GM13977 (cell line): ENCODE data around the gene PRPS2.

Source experiments
- DNase-seq: peaks from one replicate; pipeline ENCODE4 v3.0.0; 2012; ENCODE audit warnings: low spot score
- in situ Hi-C: fragments of 300-500 bp; cut with MboI; formaldehyde crosslinking; loops from one replicate; pipeline ENCODE4 v1.12.0; 2022; ENCODE audit warnings: low sequenced_read_pairs, low pct_unique_long_range_greater_than_20kb, mixed read lengths, inconsistent platforms; ENCODE audit not compliant: unreplicated experiment
- TF ChIP-seq, protein P1 (sequence below): IDR thresholded peaks from 2 replicates; pipeline ENCODE4 v1.5.1; 2012; ENCODE audit warnings: mild to moderate bottlenecking, control low read depth; ENCODE audit not compliant: insufficient read depth; ENCODE audit errors: extremely low read depth, missing control alignments

The PRPS2 gene

DNA sequence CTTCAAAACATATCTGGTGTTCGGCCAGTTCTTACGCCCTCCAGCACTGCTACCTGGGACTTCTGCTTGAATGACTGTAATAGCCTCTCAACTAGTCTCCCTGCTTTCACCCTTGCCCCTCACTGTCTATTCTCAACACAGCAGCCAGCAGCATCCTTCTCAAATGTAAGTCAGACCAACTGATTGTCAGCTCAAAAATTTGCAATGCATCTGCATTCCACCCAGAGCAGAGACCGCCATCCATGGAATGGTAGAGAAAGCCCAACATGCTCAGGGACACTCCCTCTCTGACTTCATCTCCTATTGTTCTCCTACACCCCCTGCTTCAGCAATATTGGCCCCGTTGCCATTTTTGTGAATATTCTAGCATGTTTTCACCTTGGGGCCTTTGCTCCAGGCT, 81.5 kb downstream of the PRPS2 start:
- in situ Hi-C loops = no loop called here
- DNase-seq = no peak
- TF ChIP-seq, protein P1, sequence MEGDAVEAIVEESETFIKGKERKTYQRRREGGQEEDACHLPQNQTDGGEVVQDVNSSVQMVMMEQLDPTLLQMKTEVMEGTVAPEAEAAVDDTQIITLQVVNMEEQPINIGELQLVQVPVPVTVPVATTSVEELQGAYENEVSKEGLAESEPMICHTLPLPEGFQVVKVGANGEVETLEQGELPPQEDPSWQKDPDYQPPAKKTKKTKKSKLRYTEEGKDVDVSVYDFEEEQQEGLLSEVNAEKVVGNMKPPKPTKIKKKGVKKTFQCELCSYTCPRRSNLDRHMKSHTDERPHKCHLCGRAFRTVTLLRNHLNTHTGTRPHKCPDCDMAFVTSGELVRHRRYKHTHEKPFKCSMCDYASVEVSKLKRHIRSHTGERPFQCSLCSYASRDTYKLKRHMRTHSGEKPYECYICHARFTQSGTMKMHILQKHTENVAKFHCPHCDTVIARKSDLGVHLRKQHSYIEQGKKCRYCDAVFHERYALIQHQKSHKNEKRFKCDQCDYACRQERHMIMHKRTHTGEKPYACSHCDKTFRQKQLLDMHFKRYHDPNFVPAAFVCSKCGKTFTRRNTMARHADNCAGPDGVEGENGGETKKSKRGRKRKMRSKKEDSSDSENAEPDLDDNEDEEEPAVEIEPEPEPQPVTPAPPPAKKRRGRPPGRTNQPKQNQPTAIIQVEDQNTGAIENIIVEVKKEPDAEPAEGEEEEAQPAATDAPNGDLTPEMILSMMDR = no peak
